ENCODE measurements around the gene SCRT2. TPM values are rescaled to one million over a fixed set of nuclear protein-coding genes. Genes with fewer than 3 reads are reported as not detected.

SCRT2 gene
- total RNA-seq, 1 experiment from 2014 or later: not detected

DNA sequence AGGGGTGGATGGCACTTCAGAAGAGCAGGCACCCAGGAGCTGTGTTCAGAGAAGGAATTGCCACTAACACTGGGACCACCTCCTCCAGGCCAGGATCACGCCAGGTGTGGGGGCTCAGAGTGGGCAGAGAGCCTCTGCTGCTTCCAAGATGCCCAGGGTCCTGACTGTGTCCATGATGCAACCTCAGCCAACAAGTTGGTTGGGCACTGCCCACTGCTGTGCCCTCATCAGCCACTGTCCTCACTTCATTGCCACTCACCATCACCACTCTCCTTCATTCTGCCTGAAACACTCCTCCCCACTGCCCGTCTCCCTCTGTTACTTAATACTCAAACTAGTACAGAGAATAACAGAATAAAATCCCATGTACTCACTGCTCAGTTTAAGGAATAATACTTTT lies 49.0 kb downstream of the SCRT2 start:
- Histone ChIP-seq H3K4me3 (replicated peaks in 1 of 2; ENCODE audit: low read depth in 1 of 2, low read length in 2 of 2) (no peak overlapping the region), H3K9ac (ENCODE audit: low read length) (no peak overlapping the region), H3K36me3 (ENCODE audit: control insufficient read depth in 1 of 2, insufficient read depth in 2 of 2, low read length in 2 of 2) (no peaks in the 10 kb centered on the region), H3K4me2 (ENCODE audit: low read length) (no peak overlapping the region), H3K79me2 (ENCODE audit: insufficient read depth, low read length) (no peaks in the 10 kb centered on the region), H3K9me3 (ENCODE audit: control insufficient read depth in 1 of 2, insufficient read depth in 1 of 2, low read depth in 1 of 2, low read length in 2 of 2) (no peaks in the 10 kb centered on the region), H4K20me1 (ENCODE audit: insufficient read depth) (no peaks in the 10 kb centered on the region), H2AFZ (ENCODE audit: low read depth, low read length, poor library complexity, severe bottlenecking) (no peak overlapping the region), H3K9me2 (ENCODE audit: insufficient read depth) (no peaks in the 10 kb centered on the region), H3K27me3 (ENCODE audit: insufficient read depth, low read length) (no peaks in the 10 kb centered on the region; the same call in 1 of the 2 replicates), H3K4me1 (ENCODE audit: control insufficient read depth in 1 of 2, insufficient read depth in 2 of 2, low read length in 2 of 2) (no peaks in the 10 kb centered on the region), H3K27ac (ENCODE audit: low read depth, low read length) (no peak overlapping the region)
- DNase-seq (ENCODE audit: low read depth, low spot score) (no peak), ATAC-seq (no peak)
- RAD21 ChIA-PET (ENCODE audit: low non-redundant PET in 1 of 2, low total read pairs in 2 of 2, uncharacterized antibody in 2 of 2, unreplicated experiment in 2 of 2): no interaction called here
- intact Hi-C loops (cut with micrococcal nuclease): no loop called here
- CTCF ChIA-PET: interaction anchor here (0.8 kb wide), 1 partner anchor 19 kb away, joined by 4 read pairs; no protein-coding TSS in a partner anchor
- no peak for TF ChIP-seq JUND (IDR thresholded peaks at IDR 0.05)
- TF ChIP-seq, protein P1, sequence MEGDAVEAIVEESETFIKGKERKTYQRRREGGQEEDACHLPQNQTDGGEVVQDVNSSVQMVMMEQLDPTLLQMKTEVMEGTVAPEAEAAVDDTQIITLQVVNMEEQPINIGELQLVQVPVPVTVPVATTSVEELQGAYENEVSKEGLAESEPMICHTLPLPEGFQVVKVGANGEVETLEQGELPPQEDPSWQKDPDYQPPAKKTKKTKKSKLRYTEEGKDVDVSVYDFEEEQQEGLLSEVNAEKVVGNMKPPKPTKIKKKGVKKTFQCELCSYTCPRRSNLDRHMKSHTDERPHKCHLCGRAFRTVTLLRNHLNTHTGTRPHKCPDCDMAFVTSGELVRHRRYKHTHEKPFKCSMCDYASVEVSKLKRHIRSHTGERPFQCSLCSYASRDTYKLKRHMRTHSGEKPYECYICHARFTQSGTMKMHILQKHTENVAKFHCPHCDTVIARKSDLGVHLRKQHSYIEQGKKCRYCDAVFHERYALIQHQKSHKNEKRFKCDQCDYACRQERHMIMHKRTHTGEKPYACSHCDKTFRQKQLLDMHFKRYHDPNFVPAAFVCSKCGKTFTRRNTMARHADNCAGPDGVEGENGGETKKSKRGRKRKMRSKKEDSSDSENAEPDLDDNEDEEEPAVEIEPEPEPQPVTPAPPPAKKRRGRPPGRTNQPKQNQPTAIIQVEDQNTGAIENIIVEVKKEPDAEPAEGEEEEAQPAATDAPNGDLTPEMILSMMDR (IDR thresholded peaks at IDR 0.05 in 2 of 3, conservative IDR thresholded peaks at IDR 0.05 in 1 of 3; ENCODE audit: borderline replicate concordance in 1 of 3, insufficient read depth in 1 of 3, low read depth in 2 of 3, low read length in 2 of 3): no peak
- no peak for TF ChIP-seq CEBPB (IDR thresholded peaks at IDR 0.05; ENCODE audit: low read depth)
- TF ChIP-seq, protein P2, sequence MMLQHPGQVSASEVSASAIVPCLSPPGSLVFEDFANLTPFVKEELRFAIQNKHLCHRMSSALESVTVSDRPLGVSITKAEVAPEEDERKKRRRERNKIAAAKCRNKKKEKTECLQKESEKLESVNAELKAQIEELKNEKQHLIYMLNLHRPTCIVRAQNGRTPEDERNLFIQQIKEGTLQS (IDR thresholded peaks at IDR 0.05): no peak
- TF ChIP-seq, protein P3, sequence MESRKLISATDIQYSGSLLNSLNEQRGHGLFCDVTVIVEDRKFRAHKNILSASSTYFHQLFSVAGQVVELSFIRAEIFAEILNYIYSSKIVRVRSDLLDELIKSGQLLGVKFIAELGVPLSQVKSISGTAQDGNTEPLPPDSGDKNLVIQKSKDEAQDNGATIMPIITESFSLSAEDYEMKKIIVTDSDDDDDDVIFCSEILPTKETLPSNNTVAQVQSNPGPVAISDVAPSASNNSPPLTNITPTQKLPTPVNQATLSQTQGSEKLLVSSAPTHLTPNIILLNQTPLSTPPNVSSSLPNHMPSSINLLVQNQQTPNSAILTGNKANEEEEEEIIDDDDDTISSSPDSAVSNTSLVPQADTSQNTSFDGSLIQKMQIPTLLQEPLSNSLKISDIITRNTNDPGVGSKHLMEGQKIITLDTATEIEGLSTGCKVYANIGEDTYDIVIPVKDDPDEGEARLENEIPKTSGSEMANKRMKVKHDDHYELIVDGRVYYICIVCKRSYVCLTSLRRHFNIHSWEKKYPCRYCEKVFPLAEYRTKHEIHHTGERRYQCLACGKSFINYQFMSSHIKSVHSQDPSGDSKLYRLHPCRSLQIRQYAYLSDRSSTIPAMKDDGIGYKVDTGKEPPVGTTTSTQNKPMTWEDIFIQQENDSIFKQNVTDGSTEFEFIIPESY (IDR thresholded peaks at IDR 0.05; ENCODE audit: extremely low read depth, insufficient replicate concordance, low read length): no peak
- TF ChIP-seq REST (IDR thresholded peaks at IDR 0.05; ENCODE audit: low read depth): no peak
- no peak for TF ChIP-seq ZNF274 (IDR thresholded peaks at IDR 0.05; ENCODE audit: low read depth, low read length)
- no peak for TF ChIP-seq EZH2phosphoT487 (IDR thresholded peaks at IDR 0.05; ENCODE audit: borderline replicate concordance)
- TF ChIP-seq POLR2AphosphoS5 (IDR thresholded peaks at IDR 0.05; ENCODE audit: low read depth, low read length): no peak
- no peak for TF ChIP-seq FOSL1 (IDR thresholded peaks at IDR 0.05; ENCODE audit: low read depth)
- TF ChIP-seq YY1 (IDR thresholded peaks at IDR 0.05; ENCODE audit: extremely low read depth, insufficient replicate concordance, low read depth, low read length): no peak
- no peak for TF ChIP-seq EZH2 (IDR thresholded peaks at IDR 0.05)
- TF ChIP-seq, protein P4, sequence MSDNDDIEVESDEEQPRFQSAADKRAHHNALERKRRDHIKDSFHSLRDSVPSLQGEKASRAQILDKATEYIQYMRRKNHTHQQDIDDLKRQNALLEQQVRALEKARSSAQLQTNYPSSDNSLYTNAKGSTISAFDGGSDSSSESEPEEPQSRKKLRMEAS (IDR thresholded peaks at IDR 0.05): no peak
- TF ChIP-seq SIN3A (IDR thresholded peaks at IDR 0.05; ENCODE audit: low read depth): no peak
- no peak for TF ChIP-seq CBX3 (IDR thresholded peaks at IDR 0.05; ENCODE audit: low read depth)
- POLR2A ChIA-PET: no interaction called here
- BruUV-seq (replicated peaks): no TSS peak

All from HCT116 (cell line).